Mesendoderm (in vitro differentiated cells): ENCODE results near the gene CTNND2.

Experiments used
- DNase-seq: peaks from one replicate; pipeline ENCODE4 v3.0.0; 2013
- H2AK5ac ChIP-seq: 2 replicates; pipeline ENCODE4 v1.6.1; 2013; ENCODE audit warnings: low read length, inconsistent platforms
- H2BK120ac ChIP-seq: 2 replicates; pipeline ENCODE4 v1.6.1; 2013; ENCODE audit warnings: low read depth, mild to moderate bottlenecking, low read length, moderate library complexity, mixed read lengths
- H2BK15ac ChIP-seq: replicated peaks from 2 replicates; pipeline ENCODE4 v1.6.1; 2013; ENCODE audit warnings: low read depth, mild to moderate bottlenecking, moderate library complexity
- H2BK5ac ChIP-seq: 2 replicates; pipeline ENCODE4 v1.6.1; 2013; ENCODE audit warnings: low read length, inconsistent platforms
- H3K18ac ChIP-seq: 2 replicates; pipeline ENCODE4 v1.6.1; 2013; ENCODE audit warnings: mild to moderate bottlenecking, low read length, mixed read lengths
- H3K23ac ChIP-seq: one replicate; pipeline ENCODE4 v1.6.1; 2013; ENCODE audit warnings: low read length
- H3K27ac ChIP-seq: 2 replicates; pipeline ENCODE4 v1.5.1; 2013; ENCODE audit warnings: low read depth, mild to moderate bottlenecking, inconsistent platforms, low read length, moderate library complexity
- H3K27me3 ChIP-seq: 2 replicates; pipeline ENCODE4 v1.6.1; 2013; ENCODE audit warnings: low read length, control low read depth, mild to moderate bottlenecking, inconsistent platforms; ENCODE audit not compliant: insufficient read depth, poor library complexity
- H3K36me3 ChIP-seq: 2 replicates; pipeline ENCODE4 v1.6.1; 2013; ENCODE audit warnings: low read length, inconsistent platforms; ENCODE audit not compliant: control insufficient read depth, insufficient read depth
- H3K4ac ChIP-seq: one replicate; pipeline ENCODE4 v1.6.1; 2013; ENCODE audit warnings: low read depth, mild to moderate bottlenecking, low read length, moderate library complexity
- H3K4me1 ChIP-seq: 2 replicates; pipeline ENCODE4 v1.6.1; 2013; ENCODE audit warnings: low read depth, low read length, inconsistent platforms; ENCODE audit not compliant: control insufficient read depth
- H3K4me2 ChIP-seq: 2 replicates; pipeline ENCODE4 v1.6.1; 2013; ENCODE audit warnings: low read length
- H3K4me3 ChIP-seq: 2 replicates; pipeline ENCODE4 v1.5.1; 2013; ENCODE audit warnings: mild to moderate bottlenecking, low read length
- H3K56ac ChIP-seq: one replicate; pipeline ENCODE4 v1.6.1; 2013; ENCODE audit warnings: low read length
- H3K79me1 ChIP-seq: 2 replicates; pipeline ENCODE4 v1.6.1; 2013; ENCODE audit warnings: low read length, inconsistent platforms
- H3K79me2 ChIP-seq: 2 replicates; pipeline ENCODE4 v1.6.1; 2013; ENCODE audit warnings: mild to moderate bottlenecking, low read length; ENCODE audit not compliant: control insufficient read depth, insufficient read depth
- H3K9ac ChIP-seq: 2 replicates; pipeline ENCODE4 v1.6.1; 2013; ENCODE audit warnings: low read length, inconsistent platforms
- H4K5ac ChIP-seq: one replicate; pipeline ENCODE4 v1.6.1; 2013; ENCODE audit warnings: low read length
- H4K8ac ChIP-seq: one replicate; pipeline ENCODE4 v1.6.1; 2013; ENCODE audit warnings: low read depth, mild to moderate bottlenecking, control low read depth, low read length, moderate library complexity
- WGBS: extraction: QIAGEN DNeasy Blood & Tissue Kit; methylation state at CpG from one replicate; pipeline ENCODE4 v1.1.7; 2013; ENCODE audit warnings: low lambda C conversion rate, missing lambda C conversion rate; ENCODE audit not compliant: insufficient coverage; ENCODE audit errors: extremely low coverage; 5-methylcytosine and 5-hydroxymethylcytosine counted together

Gene CTNND2

DNA sequence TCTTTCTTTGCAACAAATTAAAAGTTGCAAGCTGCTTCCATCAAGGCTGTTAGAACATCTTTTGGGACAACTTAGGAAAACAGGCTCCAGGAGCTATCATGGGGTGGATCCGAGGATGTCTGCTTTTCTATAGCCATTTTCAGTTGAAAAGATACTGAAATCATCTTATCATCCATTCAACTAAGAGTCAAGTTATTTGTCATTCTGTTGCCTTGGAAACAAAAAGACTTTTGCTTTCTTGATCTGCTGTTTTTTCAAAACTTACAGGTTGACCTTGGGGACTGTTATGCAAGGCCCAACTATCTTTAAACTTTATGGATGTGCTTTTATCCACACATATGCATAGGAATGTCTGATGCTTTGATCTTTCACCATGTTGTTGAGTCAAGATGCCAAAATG lies 597.9 kb downstream of the CTNND2 start:
- H2BK15ac ChIP-seq = no peak overlapping the region
- H3K4me2 ChIP-seq = no peak overlapping the region
- no peak overlapping the region for H3K4ac ChIP-seq
- no CpG with 5 or more reads among the region's 1 CpG for WGBS
- H2BK5ac ChIP-seq = no peak overlapping the region
- no peaks in the 10 kb centered on the region for H3K79me2 ChIP-seq
- no peak overlapping the region for H3K27ac ChIP-seq
- no peaks in the 10 kb centered on the region for H3K27me3 ChIP-seq
- no peaks in the 10 kb centered on the region for H3K36me3 ChIP-seq
- H3K79me1 ChIP-seq = no peaks in the 10 kb centered on the region
- no peak overlapping the region for H3K23ac ChIP-seq
- no peak overlapping the region for H3K56ac ChIP-seq
- no peak overlapping the region for H4K5ac ChIP-seq
- H4K8ac ChIP-seq = no peak overlapping the region
- H3K18ac ChIP-seq = no peak overlapping the region
- DNase-seq = no peak
- H2AK5ac ChIP-seq = no peak overlapping the region
- H3K9ac ChIP-seq = no peak overlapping the region
- no peaks in the 10 kb centered on the region for H3K4me1 ChIP-seq
- H3K4me3 ChIP-seq = no peak overlapping the region
- no peak overlapping the region for H2BK120ac ChIP-seq

DNA sequence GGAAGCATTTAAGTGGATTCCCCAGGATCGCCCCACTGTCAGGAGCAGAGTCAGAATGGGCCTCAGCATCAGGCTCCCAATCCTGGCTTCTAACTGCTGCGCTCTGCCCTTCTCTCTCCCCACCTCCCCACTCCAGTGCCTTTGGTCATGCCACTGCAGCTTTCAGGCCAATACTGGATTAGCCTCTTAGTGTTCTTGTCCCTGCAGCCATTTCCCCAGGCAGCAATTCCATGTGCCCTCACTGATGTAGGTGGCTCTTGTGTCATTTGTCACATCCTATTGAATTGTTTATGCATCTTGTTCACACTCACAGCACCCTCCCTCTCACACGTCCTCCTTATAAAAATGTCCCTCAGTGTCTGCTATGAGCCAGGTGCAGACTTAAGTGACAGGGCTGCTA lies 599.0 kb downstream of the CTNND2 start:
- no peaks in the 10 kb centered on the region for H3K36me3 ChIP-seq

DNA sequence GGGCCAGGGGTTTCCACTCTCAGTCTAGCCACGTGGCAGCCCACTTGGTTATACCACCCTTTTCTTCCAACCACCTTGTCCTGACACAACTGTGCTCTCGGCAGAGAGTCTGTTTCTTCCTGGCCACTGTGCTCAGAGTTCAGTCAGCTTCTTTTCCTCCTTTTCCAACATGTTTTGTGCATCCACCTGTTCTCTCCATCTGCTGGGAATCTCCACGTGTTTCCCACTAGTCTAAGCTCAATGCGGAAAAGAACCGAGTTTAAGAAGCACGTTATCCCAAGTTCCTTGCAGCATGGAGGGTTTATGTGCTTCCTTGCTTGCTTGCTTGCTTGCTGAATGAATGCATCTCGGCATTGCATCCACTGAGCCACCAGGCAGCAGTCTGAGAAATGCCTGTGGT lies 599.6 kb downstream of the CTNND2 start:
- no CpG with 5 or more reads among the region's 7 CpGs for WGBS
- Histone ChIP-seq H2AK5ac (no peak overlapping the region), H2BK15ac (no peak overlapping the region), H3K4me2 (no peak overlapping the region), H3K4me1 (no peaks in the 10 kb centered on the region), H3K56ac (no peak overlapping the region), H3K27me3 (no peaks in the 10 kb centered on the region), H3K79me1 (no peaks in the 10 kb centered on the region), H3K4me3 (no peak overlapping the region), H3K36me3 (no peaks in the 10 kb centered on the region), H3K18ac (no peak overlapping the region), H3K23ac (no peak overlapping the region), H3K27ac (no peak overlapping the region), H4K8ac (no peak overlapping the region), H2BK5ac (no peak overlapping the region), H3K79me2 (no peaks in the 10 kb centered on the region), H4K5ac (no peak overlapping the region), H2BK120ac (no peak overlapping the region), H3K9ac (no peak overlapping the region), H3K4ac (no peak overlapping the region)
- DNase-seq = no peak

More for the DNA sequence above, 599.0 kb downstream of the CTNND2 start:
- no peak overlapping the region for H3K56ac ChIP-seq
- no peak overlapping the region for H2AK5ac ChIP-seq
- no peak overlapping the region for H2BK15ac ChIP-seq
- H3K23ac ChIP-seq = no peak overlapping the region
- H3K79me1 ChIP-seq = no peaks in the 10 kb centered on the region
- no peak for DNase-seq
- no peaks in the 10 kb centered on the region for H3K4me1 ChIP-seq
- no peak overlapping the region for H4K8ac ChIP-seq
- H3K27me3 ChIP-seq = no peaks in the 10 kb centered on the region
- no peak overlapping the region for H3K4me2 ChIP-seq
- H3K4me3 ChIP-seq = no peak overlapping the region
- H3K27ac ChIP-seq = no peak overlapping the region
- no peak overlapping the region for H4K5ac ChIP-seq
- H3K4ac ChIP-seq = no peak overlapping the region
- no peak overlapping the region for H2BK120ac ChIP-seq
- no peak overlapping the region for H2BK5ac ChIP-seq
- H3K18ac ChIP-seq = no peak overlapping the region
- no peaks in the 10 kb centered on the region for H3K79me2 ChIP-seq
- no CpG with 5 or more reads among the region's 3 CpGs for WGBS
- H3K9ac ChIP-seq = no peak overlapping the region

DNA sequence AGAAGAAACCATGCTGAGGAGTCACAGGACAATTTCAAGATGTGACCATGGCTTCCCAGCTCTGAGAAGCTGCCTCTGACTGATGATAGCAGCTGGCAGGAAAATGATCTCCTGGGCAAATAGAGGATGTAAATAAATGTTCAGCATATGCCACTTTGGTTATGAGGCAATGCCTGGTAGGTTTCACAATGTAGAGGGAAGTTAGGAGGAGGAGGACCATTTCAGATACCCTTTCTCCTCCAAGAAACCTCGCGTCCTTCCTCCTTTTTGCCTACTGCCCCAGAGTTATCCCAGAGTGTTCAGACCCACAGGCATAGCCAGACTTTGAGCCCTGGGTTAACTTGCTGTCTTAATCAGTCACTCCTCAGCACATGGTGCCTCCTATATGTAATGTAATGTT lies 601.6 kb downstream of the CTNND2 start:
- no CpG with 5 or more reads among the region's 2 CpGs for WGBS
- no peak overlapping the region for H2BK120ac ChIP-seq
- H2BK15ac ChIP-seq = no peak overlapping the region
- H3K9ac ChIP-seq = no peak overlapping the region
- H3K4me3 ChIP-seq = no peak overlapping the region
- H3K23ac ChIP-seq = no peak overlapping the region
- no peak overlapping the region for H3K27ac ChIP-seq
- no peaks in the 10 kb centered on the region for H3K36me3 ChIP-seq
- H2BK5ac ChIP-seq = no peak overlapping the region
- no peaks in the 10 kb centered on the region for H3K79me2 ChIP-seq
- H3K4me1 ChIP-seq = no peaks in the 10 kb centered on the region
- H4K5ac ChIP-seq = no peak overlapping the region
- H3K79me1 ChIP-seq = no peaks in the 10 kb centered on the region
- no peak overlapping the region for H3K4me2 ChIP-seq
- no peak overlapping the region for H3K18ac ChIP-seq
- no peak overlapping the region for H3K56ac ChIP-seq
- H2AK5ac ChIP-seq = no peak overlapping the region
- no peak overlapping the region for H4K8ac ChIP-seq
- DNase-seq = no peak
- H3K4ac ChIP-seq = no peak overlapping the region
- H3K27me3 ChIP-seq = no peaks in the 10 kb centered on the region

DNA sequence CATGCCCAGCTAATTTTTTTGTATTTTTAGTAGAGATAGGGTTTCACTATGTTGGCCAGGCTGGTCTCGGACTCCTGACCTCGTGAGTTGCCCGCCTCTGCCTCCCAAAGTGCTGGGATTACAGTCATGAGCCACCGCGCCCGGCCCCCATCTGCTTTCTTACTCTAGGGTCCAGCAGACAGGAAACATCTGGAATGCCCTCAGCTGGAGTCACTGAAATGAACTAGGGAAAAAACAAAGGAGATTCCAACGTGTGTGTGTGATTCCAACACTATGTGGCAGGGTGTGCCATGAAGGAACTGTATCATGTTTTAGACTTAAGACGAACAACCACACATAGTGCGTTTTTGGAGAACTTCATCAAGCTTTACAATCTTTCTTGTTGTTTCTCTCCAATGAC lies 603.1 kb downstream of the CTNND2 start:
- H3K79me1 ChIP-seq = no peaks in the 10 kb centered on the region
- H3K36me3 ChIP-seq = no peaks in the 10 kb centered on the region
- H3K9ac ChIP-seq = no peak overlapping the region
- no CpG with 5 or more reads among the region's 9 CpGs for WGBS
- no peak overlapping the region for H2BK120ac ChIP-seq
- no peak overlapping the region for H2BK5ac ChIP-seq
- H3K27me3 ChIP-seq = no peaks in the 10 kb centered on the region
- no peak overlapping the region for H3K18ac ChIP-seq
- DNase-seq = no peak
- H3K79me2 ChIP-seq = no peaks in the 10 kb centered on the region
- H3K27ac ChIP-seq = no peak overlapping the region
- no peak overlapping the region for H2BK15ac ChIP-seq
- H3K4me1 ChIP-seq = no peaks in the 10 kb centered on the region
- no peak overlapping the region for H3K4ac ChIP-seq
- no peak overlapping the region for H3K4me3 ChIP-seq
- no peak overlapping the region for H3K4me2 ChIP-seq
- H3K23ac ChIP-seq = no peak overlapping the region
- no peak overlapping the region for H4K5ac ChIP-seq
- H2AK5ac ChIP-seq = no peak overlapping the region
- no peak overlapping the region for H4K8ac ChIP-seq
- H3K56ac ChIP-seq = no peak overlapping the region

DNA sequence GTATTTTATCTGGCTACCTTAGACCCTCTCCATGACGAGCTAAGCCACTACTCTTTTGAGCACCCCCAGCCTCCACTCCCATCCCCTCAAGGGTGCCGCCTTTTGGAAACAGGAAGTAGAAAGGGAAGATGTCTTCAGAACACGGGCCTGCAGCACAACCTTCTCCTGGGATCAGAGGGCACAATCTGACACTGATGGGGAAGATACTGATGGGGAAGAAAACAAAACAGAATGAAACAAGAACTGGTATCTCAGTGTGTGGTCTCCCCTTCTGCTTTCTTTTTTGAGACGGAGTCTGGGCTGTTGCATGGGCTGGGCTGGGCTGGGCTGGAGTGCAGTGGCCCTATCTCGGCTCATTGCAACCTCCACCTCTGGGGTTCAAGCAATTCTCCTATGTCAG lies 603.5 kb downstream of the CTNND2 start:
- no CpG with 5 or more reads among the region's 5 CpGs for WGBS
- Histone ChIP-seq H3K36me3 (no peaks in the 10 kb centered on the region), H3K27ac (no peak overlapping the region), H3K79me2 (no peaks in the 10 kb centered on the region), H4K5ac (no peak overlapping the region), H3K4me2 (no peak overlapping the region), H3K79me1 (no peaks in the 10 kb centered on the region), H3K4me1 (no peaks in the 10 kb centered on the region), H2BK120ac (no peak overlapping the region), H3K4me3 (no peak overlapping the region), H3K9ac (no peak overlapping the region), H3K23ac (no peak overlapping the region), H2BK5ac (no peak overlapping the region), H3K27me3 (no peaks in the 10 kb centered on the region), H4K8ac (no peak overlapping the region), H3K4ac (no peak overlapping the region), H3K56ac (no peak overlapping the region), H3K18ac (no peak overlapping the region), H2BK15ac (no peak overlapping the region), H2AK5ac (no peak overlapping the region)
- DNase-seq = no peak
